ENCODE results near the gene RFX5.
"Not testable (repeated sequence)": the region's sequence is repeated elsewhere in the genome, so short reads cannot be mapped to it uniquely, and the experiment has no call there.

Gene RFX5

GRCh38 chr1:151362308-151363155 is 15.5 kb upstream of the RFX5 start:
- DNase-seq (ENCODE audit: low spot score) = no peak

GRCh38 chr1:151361883-151362282 is 14.8 kb upstream of the RFX5 start:
- no peak for DNase-seq (ENCODE audit: low spot score)

- no peak for DNase-seq (ENCODE audit: low spot score)
Observed at GRCh38 chr1:151356696-151357095, 9.6 kb upstream of the RFX5 start.

GRCh38 chr1:151352021-151352718 is 5.1 kb upstream of the RFX5 start:
- DNase-seq (ENCODE audit: low spot score) = no peak

- DNase-seq (ENCODE audit: low spot score) = not testable (repeated sequence)
Observed at GRCh38 chr1:151350323-151350722, 3.3 kb upstream of the RFX5 start.

GRCh38 chr1:151347523-151348246 is 633 bp upstream of the RFX5 start:
- DNase-seq (ENCODE audit: low spot score) = no peak

- DNase-seq (ENCODE audit: low spot score) = no peak
Observed at GRCh38 chr1:151346082-151346768, 827 bp downstream of the RFX5 start.

- DNase-seq (ENCODE audit: low spot score) = no peak
Observed at GRCh38 chr1:151344291-151344690, 2.8 kb downstream of the RFX5 start.

GRCh38 chr1:151343587-151343986 is 3.5 kb downstream of the RFX5 start:
- no peak for DNase-seq (ENCODE audit: low spot score)

- no peak for DNase-seq (ENCODE audit: low spot score)
Observed at GRCh38 chr1:151342569-151342968, 4.5 kb downstream of the RFX5 start.

GRCh38 chr1:151342021-151342420 is 5.0 kb downstream of the RFX5 start:
- no peak for DNase-seq (ENCODE audit: low spot score)

- peak; percentile 33 for DNase-seq (ENCODE audit: low spot score)
Observed at GRCh38 chr1:151340870-151341754, 5.9 kb downstream of the RFX5 start.

GRCh38 chr1:151336556-151336955 is 10.5 kb downstream of the RFX5 start:
- DNase-seq (ENCODE audit: low spot score) = no peak

GRCh38 chr1:151334822-151335221 is 12.2 kb downstream of the RFX5 start:
- no peak for DNase-seq (ENCODE audit: low spot score)

GRCh38 chr1:151327903-151328674 is 19.0 kb downstream of the RFX5 start:
- DNase-seq (ENCODE audit: low spot score) = peak; percentile 51

GRCh38 chr1:151327223-151327902 is 19.7 kb downstream of the RFX5 start, which contains the start of gene PI4KB:
TSS of gene PI4KB (minus strand) at chr1:151327416. CDS start at chr1:151316481, 10,935 bp downstream.
- DNase-seq (ENCODE audit: low spot score) = peak; percentile 92

GRCh38 chr1:151326619-151327222 is 20.3 kb downstream of the RFX5 start:
- DNase-seq (ENCODE audit: low spot score) = peak; percentile 48

GRCh38 chr1:151325646-151326429 is 21.2 kb downstream of the RFX5 start:
- no peak for DNase-seq (ENCODE audit: low spot score)

Measured in HuH-7.5 (cell line).